GM21367 (cell line): ENCODE results near the gene BOC.
"Not testable (repeated sequence)": the region's sequence is repeated elsewhere in the genome, so short reads cannot be mapped to it uniquely, and the experiment has no call there.

Experiments used
- ATAC-seq: cut with Tn5 transposase; IDR thresholded peaks from one replicate; pipeline ENCODE4 v1.9.1; 2021; ENCODE audit not compliant: unreplicated experiment

BOC gene

DNA sequence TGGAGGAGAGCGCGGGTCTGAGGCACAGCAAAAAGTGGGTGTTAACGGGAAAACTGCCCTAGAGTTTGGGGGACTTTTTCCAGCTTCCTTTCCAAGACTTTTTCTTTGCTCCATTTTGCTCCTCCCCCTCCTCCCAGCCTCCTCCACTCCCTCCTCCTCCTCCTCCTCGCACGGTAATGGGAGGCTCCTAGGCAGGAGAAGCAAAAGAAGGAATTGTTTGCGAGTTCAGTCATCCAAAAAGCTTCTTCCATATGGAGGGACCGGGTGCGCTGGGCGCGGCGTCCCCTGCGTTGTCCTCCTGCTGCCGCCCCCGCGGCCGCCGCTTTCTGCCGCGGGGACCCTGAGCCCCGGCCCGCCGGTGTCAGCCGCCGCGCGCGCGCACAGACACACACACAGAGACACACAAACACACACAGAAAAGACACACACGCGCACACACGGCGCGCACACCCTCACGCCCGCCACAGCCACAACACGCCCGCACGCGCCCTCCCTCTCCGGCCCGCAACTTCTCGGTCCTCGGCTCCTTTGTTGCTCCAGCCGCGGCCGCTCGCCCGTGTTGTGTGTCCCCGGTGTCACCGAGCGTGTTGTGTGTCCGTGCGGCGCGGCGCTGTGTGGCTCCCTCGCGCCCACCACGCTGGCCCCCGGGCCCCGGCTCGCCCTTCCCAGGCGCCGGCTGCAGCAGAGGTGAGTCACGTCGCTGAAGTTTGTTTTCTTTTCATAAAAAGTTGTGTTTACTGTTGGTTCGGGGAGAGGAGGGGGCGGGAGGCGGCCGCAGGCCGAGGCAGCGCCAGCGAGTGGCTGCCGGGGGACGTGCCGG lies at the start of gene BOC:
Gene BOC, plus strand, starts transcription at position 228 of the 820 bp plus-strand sequence. CDS start 38,246 bp downstream, outside the sequence.
- ATAC-seq: no peak

GRCh38 chr3:113161661-113162060 lies 49.7 kb upstream of the BOC start:
- no peak for ATAC-seq

DNA sequence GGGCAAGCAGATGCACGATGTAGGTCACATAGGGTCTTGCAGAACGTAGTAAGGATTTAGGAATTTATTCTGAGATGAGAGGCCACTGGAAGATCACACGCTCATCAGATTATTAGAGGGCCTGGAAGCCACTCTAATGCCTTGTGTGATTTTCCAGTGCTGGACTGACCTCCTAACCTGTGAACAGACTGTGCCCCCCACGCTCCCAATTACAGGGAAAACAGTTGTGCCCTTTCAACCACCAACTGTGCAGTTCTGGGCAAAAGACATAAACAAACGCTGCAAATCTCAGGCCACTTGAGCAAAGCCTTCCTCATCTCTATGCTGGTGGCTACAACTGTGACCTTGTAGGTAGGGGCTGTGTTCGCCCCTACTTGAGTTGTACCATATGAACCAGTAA lies 48.2 kb upstream of the BOC start:
- ATAC-seq: no peak

GRCh38 chr3:113165841-113166240 lies 45.5 kb upstream of the BOC start:
- ATAC-seq: no peak

- no peak for ATAC-seq
Measured at GRCh38 chr3:113166357-113166718, 45.0 kb upstream of the BOC start.

DNA sequence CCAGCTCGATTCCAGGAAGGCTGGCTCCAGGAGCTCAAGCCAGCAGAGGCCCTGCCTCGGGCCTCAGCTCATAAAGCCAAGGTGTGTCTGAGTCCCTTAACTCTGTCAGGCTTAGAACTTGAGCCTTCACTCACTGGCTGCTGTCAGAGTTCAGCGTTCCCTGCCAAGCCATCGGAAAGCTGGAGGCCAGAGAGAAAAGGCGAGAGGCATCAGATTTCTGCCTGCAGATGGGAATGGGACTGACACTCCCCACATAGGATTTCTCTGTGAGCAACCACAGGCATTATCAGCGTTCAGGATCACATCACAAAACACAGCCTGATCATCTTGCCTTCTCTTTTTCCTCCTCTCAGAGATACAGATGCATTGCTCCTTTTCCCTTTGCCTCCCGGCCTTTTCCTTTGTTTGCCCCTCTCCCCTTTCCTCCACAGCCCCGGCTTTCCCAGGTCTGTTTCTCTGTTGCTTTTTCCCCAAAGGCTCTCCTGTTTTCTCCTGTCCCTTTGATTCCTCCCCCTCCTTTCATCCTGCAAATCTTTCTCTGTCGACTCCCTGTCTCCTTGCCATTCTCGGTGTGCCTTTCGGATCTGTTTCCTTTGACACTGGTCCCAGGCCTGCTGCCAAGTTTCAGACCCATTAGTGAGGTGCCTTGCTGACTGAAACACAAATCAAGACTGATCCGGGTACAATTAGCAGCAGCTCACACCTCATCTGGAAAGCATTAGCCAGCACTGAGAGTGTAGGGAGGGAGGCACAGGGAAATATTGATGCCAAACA lies 44.5 kb upstream of the BOC start:
- no peak for ATAC-seq

DNA sequence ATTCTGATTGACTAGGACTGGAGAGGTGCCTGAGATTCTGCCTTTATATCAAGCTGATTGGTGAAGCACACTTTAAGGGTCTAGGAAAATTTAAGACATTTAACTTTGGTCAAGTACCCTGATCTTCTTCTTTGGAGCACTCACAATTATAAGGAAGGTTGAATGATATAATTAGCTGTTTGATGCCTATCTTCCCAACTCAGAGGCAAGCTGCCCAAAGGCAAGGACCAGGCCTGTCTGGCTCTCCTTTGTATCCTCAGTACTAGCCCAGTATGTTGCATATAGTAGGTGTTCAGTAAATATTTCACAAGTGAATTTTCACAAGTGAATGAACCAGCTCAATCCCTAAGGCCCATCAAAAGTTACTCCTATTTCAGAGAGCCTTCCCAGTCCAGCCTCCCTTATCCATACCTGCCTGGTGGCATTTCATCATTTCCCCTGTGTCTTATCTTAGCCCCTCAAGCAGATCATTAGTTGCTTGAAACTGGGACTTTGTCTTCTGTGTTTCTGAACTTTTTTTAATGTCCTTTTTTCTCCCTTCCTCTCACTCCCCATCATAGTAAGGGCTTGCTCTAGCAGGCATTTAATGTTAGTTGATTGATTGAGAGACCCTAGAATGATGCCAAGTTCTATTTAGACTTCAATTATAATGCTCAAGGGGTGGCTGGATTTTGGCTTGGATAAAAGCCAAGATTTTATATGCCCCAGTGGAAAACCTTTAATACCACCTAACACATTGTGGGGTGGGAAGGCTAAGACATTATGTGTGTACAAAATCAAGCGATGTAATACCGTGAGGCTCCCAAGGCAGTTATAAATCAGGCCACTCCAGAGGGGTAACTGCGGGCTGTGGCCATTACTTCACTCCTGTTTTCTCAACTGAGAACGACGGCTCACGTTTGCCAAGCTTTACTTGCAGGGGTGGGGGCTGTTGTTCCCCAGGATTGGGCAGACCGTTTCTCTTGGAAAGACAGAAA lies 43.2 kb upstream of the BOC start:
- no peak for ATAC-seq

DNA sequence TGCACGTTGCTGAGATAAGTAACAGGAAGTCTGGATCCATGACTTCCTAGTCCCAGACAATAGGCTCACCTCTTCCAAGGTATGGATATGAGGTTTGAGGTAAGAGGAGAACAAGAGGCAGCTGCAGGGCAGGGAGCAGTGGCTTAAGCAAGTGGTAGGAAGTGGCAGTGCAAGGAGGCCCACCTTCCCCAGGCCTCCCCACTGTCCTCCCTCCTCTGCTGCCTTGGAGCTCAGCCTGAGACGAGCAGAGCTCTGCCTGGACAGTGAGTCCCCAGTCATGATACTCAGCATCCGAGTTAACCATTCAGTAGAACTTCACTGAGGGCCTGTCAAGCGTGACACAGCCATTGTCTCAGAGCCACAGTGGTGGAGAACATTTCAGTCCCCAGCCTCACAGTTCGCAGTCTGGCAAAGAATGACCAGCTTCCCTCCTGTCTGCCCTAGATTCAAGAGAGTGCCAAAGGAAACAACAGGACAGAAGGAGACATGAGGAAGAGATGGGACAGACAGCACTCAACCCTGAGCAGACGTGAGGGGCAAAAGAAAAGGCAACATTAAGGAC lies 41.4 kb upstream of the BOC start:
- ATAC-seq: no peak

- no peak for ATAC-seq
Measured at GRCh38 chr3:113170771-113171170, 40.6 kb upstream of the BOC start.

DNA sequence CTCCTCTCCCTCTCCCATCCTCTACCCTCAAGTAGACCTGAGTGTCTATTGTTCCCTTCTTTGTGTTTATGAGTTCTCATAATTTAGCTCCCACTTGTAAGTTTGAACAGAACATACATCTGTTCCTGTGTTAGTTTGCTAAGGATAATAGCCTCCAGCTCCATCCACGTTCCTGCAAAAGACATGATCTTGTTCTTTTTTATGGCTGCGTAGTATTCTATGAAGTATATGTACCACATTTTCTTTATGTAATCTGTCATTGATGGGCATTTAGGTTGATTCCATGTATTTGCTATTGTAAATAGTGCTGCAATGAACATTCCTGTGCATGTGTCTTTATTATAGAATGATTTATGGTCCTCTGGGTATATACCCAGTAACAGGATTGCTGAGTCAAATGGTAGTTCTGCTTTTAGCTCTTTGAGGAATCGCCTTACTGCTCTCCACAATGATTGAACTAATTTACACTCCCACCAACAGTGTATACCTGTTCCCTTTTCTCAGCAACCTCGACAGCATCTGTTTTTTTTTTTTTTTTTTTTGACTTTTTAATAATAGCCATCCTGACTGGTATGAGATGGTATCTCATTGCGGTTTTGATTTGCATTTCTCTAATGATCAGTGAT lies 39.6 kb upstream of the BOC start:
- not testable (repeated sequence) for ATAC-seq

- ATAC-seq: no peak
Measured at GRCh38 chr3:113173102-113173501, 38.3 kb upstream of the BOC start.

DNA sequence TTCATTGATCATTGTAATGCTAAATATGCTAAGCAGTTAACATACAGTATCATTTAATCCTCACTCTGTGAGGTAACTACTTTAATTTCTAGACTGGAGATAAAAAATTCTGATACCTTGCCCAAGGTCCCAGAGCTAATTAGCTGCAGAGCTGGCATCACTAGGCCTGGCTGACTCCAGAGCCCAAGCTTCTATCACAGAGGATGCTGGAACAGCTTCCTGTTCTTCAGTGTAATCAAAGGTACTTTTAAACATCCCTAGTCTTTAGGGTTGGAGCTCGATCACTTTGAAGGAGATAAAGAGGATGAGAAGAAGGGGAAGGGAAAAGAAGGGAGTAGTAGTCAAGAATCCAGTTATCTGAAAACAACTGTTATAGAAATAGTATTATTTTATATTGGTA lies 37.1 kb upstream of the BOC start:
- ATAC-seq: no peak

- ATAC-seq: no peak
Measured at GRCh38 chr3:113174801-113175485, 36.4 kb upstream of the BOC start.

GRCh38 chr3:113177526-113177925 lies 33.8 kb upstream of the BOC start:
- no peak for ATAC-seq

DNA sequence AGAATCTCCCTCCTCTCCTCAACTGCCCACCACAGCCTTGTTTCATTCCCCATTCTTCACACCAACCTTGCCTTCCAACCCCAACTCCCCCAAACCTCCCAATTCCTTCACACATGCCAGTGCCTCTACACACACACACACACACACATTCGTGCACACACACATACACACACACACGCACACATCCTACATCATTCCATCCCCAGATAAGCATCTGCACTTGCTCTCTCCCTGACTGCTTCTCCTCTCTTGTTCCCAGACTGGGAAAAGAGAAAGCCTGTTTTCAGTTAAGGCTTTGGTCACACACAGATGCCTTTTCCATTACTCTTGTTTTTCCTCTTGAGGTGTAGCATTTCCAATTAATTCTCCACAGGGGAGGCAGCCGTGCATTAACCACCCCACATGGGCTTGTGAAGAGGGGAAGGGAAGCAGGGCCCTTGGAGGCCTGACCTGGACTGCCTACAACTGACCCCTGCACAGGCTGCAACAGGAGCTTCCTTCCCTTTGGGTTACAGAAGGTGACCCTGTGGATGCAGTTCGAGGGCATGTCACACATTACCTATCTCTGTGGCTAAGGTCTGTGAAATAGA lies 32.0 kb upstream of the BOC start:
- no peak for ATAC-seq

DNA sequence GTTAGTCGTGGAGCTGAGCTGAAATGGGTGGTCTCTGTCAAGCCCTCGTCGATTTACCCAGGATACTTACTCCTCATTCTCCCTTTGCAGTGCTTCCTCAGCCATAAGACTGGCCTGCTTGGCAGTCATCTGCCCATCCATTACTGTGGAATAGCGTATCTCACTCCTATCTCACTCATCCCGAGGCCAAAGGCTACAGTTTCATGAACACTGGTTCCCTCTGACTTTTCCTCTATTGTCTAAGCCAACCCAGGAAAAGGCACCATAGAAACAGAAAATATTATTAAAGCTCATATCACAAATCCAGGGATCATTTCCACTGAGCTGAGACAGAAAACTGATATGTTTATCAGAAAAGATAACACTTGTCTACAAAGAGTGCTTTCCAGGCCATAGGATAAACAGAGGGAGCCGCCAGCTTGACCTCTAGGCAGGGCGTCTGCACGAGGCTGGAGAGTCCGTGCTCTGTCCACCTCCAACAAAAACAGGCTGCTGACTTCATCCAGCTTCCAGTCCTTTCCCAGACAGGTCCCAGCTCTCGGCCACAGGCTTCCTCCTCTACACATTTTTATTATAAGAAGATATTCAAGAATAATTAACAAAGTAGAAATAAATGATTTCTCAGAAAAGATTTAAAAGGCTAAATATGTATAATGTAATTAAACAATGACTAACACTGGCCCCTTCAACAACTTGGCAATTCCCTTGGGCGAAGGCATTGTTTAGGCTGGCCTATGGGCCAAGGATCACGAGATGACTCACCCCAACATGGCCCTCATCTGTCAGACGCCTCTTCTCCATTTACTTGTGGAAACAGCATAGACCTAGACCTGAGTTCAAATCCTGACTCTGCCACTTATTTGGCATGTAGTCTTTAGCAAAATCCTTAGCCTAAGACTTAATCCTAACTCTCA lies 27.4 kb upstream of the BOC start:
- no peak for ATAC-seq

- no peak for ATAC-seq
Measured at GRCh38 chr3:113185194-113185835, 26.0 kb upstream of the BOC start.

DNA sequence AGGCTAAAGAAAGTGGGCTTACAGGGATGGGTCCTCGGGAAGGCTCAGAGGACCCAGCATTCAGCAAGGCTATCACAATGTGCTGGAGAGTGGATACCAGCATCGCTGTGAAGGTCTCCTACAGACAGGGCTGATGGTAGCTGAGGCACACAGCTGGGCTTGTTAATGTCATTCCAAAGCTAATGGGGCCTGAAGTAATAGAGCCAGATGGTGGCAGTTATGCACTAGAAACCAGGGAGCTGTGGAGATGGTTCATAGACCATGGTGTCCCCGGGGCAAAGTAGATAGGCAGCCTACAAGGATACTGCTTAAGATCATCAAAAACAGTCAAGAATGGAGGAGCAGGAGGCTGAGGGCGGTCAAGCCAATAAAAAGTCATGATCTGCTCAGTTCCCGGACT lies 24.8 kb upstream of the BOC start:
- no peak for ATAC-seq
